Activated T-cell treated with anti-CD3 and anti-CD28 coated beads for 1 hour (primary cell): ENCODE results near the gene ACSF3.

Experiments
- DNase-seq: peaks from one replicate; pipeline ENCODE4 v3.0.0-alpha.2; 2020; ENCODE audit warnings: low read depth

ACSF3 gene

DNA sequence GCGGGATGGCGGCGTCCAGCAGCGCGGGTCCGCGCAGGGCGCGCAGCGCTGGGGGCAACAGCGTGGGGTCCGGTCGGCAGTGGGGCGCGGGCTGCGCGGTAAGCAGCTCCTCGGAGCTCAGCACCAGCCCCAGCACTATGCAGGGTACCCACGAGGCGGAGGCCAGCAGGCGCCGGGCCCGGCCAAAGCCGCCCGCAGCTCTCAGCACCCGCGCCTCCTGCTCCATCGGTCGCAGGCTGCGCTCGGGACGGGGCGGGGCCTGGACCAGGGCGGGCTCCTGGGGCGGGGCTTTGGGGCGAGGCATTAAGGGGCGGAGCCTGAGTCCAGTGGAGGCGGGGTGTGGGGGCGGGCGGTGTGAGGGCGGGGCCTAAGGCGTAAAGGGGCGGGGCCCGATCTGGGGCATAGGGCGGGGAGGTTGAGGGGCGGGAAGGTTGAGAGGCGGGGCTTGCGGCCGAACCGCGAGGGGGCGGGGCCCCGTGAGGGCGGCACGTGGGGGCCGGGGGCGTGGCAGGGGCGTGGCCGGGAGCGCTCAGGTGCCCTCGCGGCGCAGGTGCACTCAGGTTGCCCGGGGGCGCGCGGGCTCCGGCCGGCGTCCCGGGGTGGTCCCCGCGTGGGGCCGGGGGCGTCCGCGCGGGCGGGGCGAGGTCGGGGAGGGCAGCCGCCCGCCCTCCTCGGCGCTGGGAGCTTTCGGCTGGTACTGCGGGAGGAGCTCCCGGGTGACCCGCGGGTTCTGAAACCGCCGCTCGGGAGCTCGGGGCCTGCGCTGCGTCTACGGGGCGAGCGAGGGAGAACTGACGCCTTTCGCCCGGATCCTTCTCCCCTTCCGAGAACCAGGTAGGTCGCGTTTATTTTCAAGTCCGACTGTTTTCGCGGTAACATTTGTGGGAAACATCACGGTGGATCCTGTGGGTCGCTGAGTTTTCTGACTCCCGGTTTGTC lies 108.1 kb downstream of the ACSF3 start:
- peak; percentile 69 for DNase-seq

DNA sequence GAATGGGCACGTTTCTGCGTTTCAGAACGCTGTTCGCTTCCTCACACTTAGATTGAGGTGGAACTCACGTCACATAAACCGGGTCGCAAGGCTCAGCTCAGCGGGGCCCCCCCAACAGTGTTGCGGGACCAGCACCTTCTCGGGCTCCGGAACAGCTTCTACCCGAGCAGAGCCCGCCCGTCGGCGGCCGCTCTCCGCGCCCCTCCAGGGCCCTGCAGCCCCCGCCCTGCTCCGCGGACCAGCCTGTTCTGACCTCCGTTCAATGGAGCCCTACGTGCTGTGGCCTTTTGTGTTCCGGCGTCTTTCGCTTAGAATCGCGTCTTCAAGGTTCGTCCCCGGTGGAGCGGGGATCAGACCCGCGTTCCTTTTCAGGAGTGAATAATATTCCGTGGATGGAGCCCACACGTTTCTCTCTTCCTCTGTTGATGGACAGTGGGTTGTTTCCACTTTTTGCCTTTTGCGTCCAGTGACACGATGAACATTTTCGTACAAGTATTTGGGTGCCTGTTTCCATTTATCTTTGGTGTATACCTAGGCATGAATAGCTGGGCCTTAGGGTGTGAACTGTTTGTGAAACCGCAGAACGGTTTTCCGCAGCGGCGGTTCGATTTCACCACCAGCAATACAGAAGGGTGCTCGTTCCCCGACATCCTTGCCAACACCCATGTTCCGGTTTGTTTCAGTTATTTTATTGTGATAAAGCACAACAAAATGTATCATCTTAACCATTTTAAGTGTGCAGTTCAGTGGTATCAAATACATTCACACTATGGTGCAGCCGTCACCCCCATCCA lies 109.0 kb downstream of the ACSF3 start:
- no peak for DNase-seq
